PC-3 (cell line): Measurements from ENCODE around the gene VNN1. TPM values are rescaled to one million over a fixed set of nuclear protein-coding genes. Genes with fewer than 3 reads are reported as not detected.

Experiments
- ATAC-seq: fragments of 200-7000 bp; cut with Tn5 transposase; 2 replicates; pipeline ENCODE4 v1.9.1; 2020; ENCODE audit warnings: mild to moderate bottlenecking, moderate library complexity
- BruUV-seq: library from RNA; stranded (reverse); fragments of 400-500 nt; replicated peaks from 2 replicates; lab custom pipeline; 2021; lab: Mats Ljungman, UMichigan
- CTCF ChIA-PET: fragments of 300-600 bp; sonication (Branson Sonifier 250); formaldehyde crosslinking; loops from one replicate; lab custom pipeline; 2022; ENCODE audit warnings: antibody characterized with exemption; lab: Charles Lee
- POLR2A ChIA-PET: fragments of 300-600 bp; sonication (Branson Sonifier 250); formaldehyde crosslinking; loops from one replicate; lab custom pipeline; 2022; ENCODE audit warnings: antibody characterized with exemption; ENCODE audit not compliant: unreplicated experiment; lab: Charles Lee
- DNase-seq: peaks from one replicate; pipeline ENCODE4 v3.0.0-alpha.2; 2015
- H2AFZ ChIP-seq: fragments of 300-600 bp; sonication (generic); 2 replicates; pipeline ENCODE4 v1.6.0; 2016; ENCODE audit warnings: antibody characterized with exemption, low read length
- H3F3A ChIP-seq: fragments of 300-600 bp; sonication (generic); one replicate; pipeline ENCODE4 v1.6.0; 2017; ENCODE audit warnings: antibody characterized with exemption, low read length, control low read depth, mild to moderate bottlenecking; ENCODE audit not compliant: unreplicated experiment
- H3K27ac ChIP-seq: fragments of 300-600 bp; sonication (generic); 2 replicates; pipeline ENCODE4 v1.5.1; 2016; ENCODE audit warnings: mild to moderate bottlenecking, low read length
- H3K27me3 ChIP-seq: fragments of 300-600 bp; sonication (generic); 2 replicates; pipeline ENCODE4 v1.6.1; 2016; ENCODE audit warnings: low read length, mixed read lengths
- H3K36me3 ChIP-seq: fragments of 300-600 bp; sonication (generic); 2 replicates; pipeline ENCODE4 v1.6.1; 2016; ENCODE audit warnings: low read depth, mixed run types, low read length, mixed read lengths
- H3K4me1 ChIP-seq: fragments of 300-600 bp; sonication (generic); 2 replicates; pipeline ENCODE4 v1.5.1; 2016; ENCODE audit warnings: low read length; ENCODE audit not compliant: insufficient read depth
- H3K4me2 ChIP-seq: fragments of 300-600 bp; sonication (generic); 2 replicates; pipeline ENCODE4 v1.6.0; 2016; ENCODE audit warnings: low read length
- H3K4me3 ChIP-seq: fragments of 300-600 bp; sonication (generic); 2 replicates; pipeline ENCODE4 v1.5.1; 2016; ENCODE audit warnings: mild to moderate bottlenecking, low read length, mixed read lengths
- H3K79me2 ChIP-seq: fragments of 300-600 bp; sonication (generic); 2 replicates; pipeline ENCODE4 v1.6.1; 2017; ENCODE audit warnings: low read length, mixed read lengths
- H3K9ac ChIP-seq: fragments of 300-600 bp; sonication (generic); 2 replicates; pipeline ENCODE4 v1.6.0; 2016; ENCODE audit warnings: mild to moderate bottlenecking, low read length
- H3K9me2 ChIP-seq: fragments of 300-600 bp; sonication (generic); replicated peaks from 2 replicates; pipeline ENCODE4 v1.6.1; 2016; ENCODE audit warnings: mixed run types, low read length, mixed read lengths
- H3K9me3 ChIP-seq: fragments of 300-600 bp; sonication (generic); 2 replicates; pipeline ENCODE4 v1.6.1; 2016; ENCODE audit warnings: low read length, mixed read lengths
- H4K20me1 ChIP-seq: fragments of 300-600 bp; sonication (generic); 2 replicates; pipeline ENCODE4 v1.6.1; 2016; ENCODE audit warnings: low read length, mixed read lengths
- CTCF ChIP-seq: fragments of 300-600 bp; sonication (generic); conservative IDR thresholded peaks from 2 replicates; pipeline ENCODE4 v1.5.1; 2017; ENCODE audit warnings: antibody characterized with exemption, low read depth, mild to moderate bottlenecking, low read length
- EZH2 ChIP-seq: fragments of 300-600 bp; sonication (generic); IDR thresholded peaks from one replicate; pipeline ENCODE4 v1.6.1; 2017; ENCODE audit warnings: antibody characterized with exemption, mild to moderate bottlenecking, low read length; ENCODE audit not compliant: unreplicated experiment
- EZH2phosphoT487 ChIP-seq: fragments of 300-600 bp; sonication (generic); IDR thresholded peaks from 2 replicates; pipeline ENCODE4 v1.6.1; 2018; ENCODE audit warnings: mild to moderate bottlenecking, antibody characterized with exemption, low read length, borderline replicate concordance
- intact Hi-C: fragments of 100-400 bp; cut with micrococcal nuclease; formaldehyde crosslinking; loops from 2 replicates; pipeline ENCODE4 v1.9.0; 2023
- total RNA-seq: library from RNA; depleted of rRNA; stranded (reverse); fragments of >200 nt; gene quantifications from 2 replicates; pipeline ENCODE4 v1.2.3, GENCODE V29; 2014

VNN1 gene
- total RNA-seq, 1 experiment from 2014 or later = 0.04 TPM

- no peaks in the 10 kb centered on the region for H4K20me1 ChIP-seq
- no peak overlapping the region for H2AFZ ChIP-seq
Observed at GRCh38 chr6:132758689-132759088, 44.8 kb upstream of the VNN1 start.

GRCh38 chr6:132752255-132752654 lies 38.4 kb upstream of the VNN1 start:
- no peaks in the 10 kb centered on the region for H3K79me2 ChIP-seq
- TF ChIP-seq EZH2 = no peak
- no peak for TF ChIP-seq EZH2phosphoT487
- no peak for TF ChIP-seq CTCF
- no peaks in the 10 kb centered on the region for H3K36me3 ChIP-seq
- POLR2A ChIA-PET = no interaction called here
- no peak overlapping the region for H2AFZ ChIP-seq
- H3K27me3 ChIP-seq = no peaks in the 10 kb centered on the region
- no peaks in the 10 kb centered on the region for H4K20me1 ChIP-seq
- ATAC-seq = no peak; the same call in 1 of the 2 replicates
- CTCF ChIA-PET = interaction anchor here (0.7 kb wide), 1 partner anchor 12 kb away, joined by 4 read pairs; no protein-coding TSS in a partner anchor
- no peaks in the 10 kb centered on the region for H3K9me2 ChIP-seq
- no peak overlapping the region for H3K9ac ChIP-seq
- H3K9me3 ChIP-seq = no peaks in the 10 kb centered on the region
- H3F3A ChIP-seq = no peaks in the 10 kb centered on the region
- no peak overlapping the region for H3K4me3 ChIP-seq
- H3K4me2 ChIP-seq = no peak overlapping the region
- H3K27ac ChIP-seq = no peak overlapping the region
- no TSS peak for BruUV-seq
- H3K4me1 ChIP-seq = peaks cover 5% of the 10 kb centered on the region; the same call in 1 of the 2 replicates
- intact Hi-C loops = no loop called here
- peak; percentile 25 for DNase-seq

More at GRCh38 chr6:132758689-132759088, 44.8 kb upstream of the VNN1 start:
- peaks cover under 1% of the 10 kb centered on the region for H3F3A ChIP-seq
- no peaks in the 10 kb centered on the region for H3K9me2 ChIP-seq
- DNase-seq (no peak), ATAC-seq (no peak)
- no peaks in the 10 kb centered on the region for H3K9me3 ChIP-seq
- peaks cover 5% of the 10 kb centered on the region for H3K4me1 ChIP-seq
- no peak overlapping the region for H3K4me3 ChIP-seq
- BruUV-seq = no TSS peak
- no peak overlapping the region for H3K4me2 ChIP-seq
- no peaks in the 10 kb centered on the region for H3K36me3 ChIP-seq
- no peaks in the 10 kb centered on the region for H3K27me3 ChIP-seq
- POLR2A ChIA-PET = no interaction called here
- H3K79me2 ChIP-seq = no peaks in the 10 kb centered on the region
- intact Hi-C loops = no loop called here
- CTCF ChIA-PET = no interaction called here
- no peak overlapping the region for H3K27ac ChIP-seq
- H3K9ac ChIP-seq = no peak overlapping the region
- no peak for TF ChIP-seq EZH2
- no peak for TF ChIP-seq CTCF
- TF ChIP-seq EZH2phosphoT487 = no peak

- no peak overlapping the region for H3K4me3 ChIP-seq
- H3K9ac ChIP-seq = no peak overlapping the region
- ATAC-seq (no peak), DNase-seq (no peak)
- TF ChIP-seq EZH2phosphoT487 (no peak), CTCF (no peak), EZH2 (no peak)
- intact Hi-C loops = no loop called here
- peaks cover 5% of the 10 kb centered on the region; the same call in 1 of the 2 replicates for H3K4me1 ChIP-seq
- H4K20me1 ChIP-seq = no peaks in the 10 kb centered on the region
- no peaks in the 10 kb centered on the region for H3K9me2 ChIP-seq
- no peaks in the 10 kb centered on the region for H3K36me3 ChIP-seq
- H3F3A ChIP-seq = no peaks in the 10 kb centered on the region
- no peak overlapping the region for H3K27ac ChIP-seq
- no peaks in the 10 kb centered on the region for H3K79me2 ChIP-seq
- no peaks in the 10 kb centered on the region for H3K9me3 ChIP-seq
- no peak overlapping the region for H2AFZ ChIP-seq
- no peak overlapping the region for H3K4me2 ChIP-seq
- no peaks in the 10 kb centered on the region for H3K27me3 ChIP-seq
- ChIA-PET CTCF (interaction anchor here (0.7 kb wide), 1 partner anchor 13 kb away, joined by 4 read pairs; no protein-coding TSS in a partner anchor), POLR2A (no interaction called here)
- no TSS peak for BruUV-seq
Observed at GRCh38 chr6:132751828-132752227, 38.0 kb upstream of the VNN1 start.
